GM21423 (cell line): ENCODE data around the gene LMO1.

Experiments used
- ATAC-seq: cut with Tn5 transposase; IDR thresholded peaks from one replicate; pipeline ENCODE4 v1.9.1; 2021; ENCODE audit warnings: mild to moderate bottlenecking, moderate library complexity; ENCODE audit not compliant: unreplicated experiment

The LMO1 gene

GRCh38 chr11:8229299-8230177 is 34.1 kb downstream of the LMO1 start:
- no peak for ATAC-seq

DNA sequence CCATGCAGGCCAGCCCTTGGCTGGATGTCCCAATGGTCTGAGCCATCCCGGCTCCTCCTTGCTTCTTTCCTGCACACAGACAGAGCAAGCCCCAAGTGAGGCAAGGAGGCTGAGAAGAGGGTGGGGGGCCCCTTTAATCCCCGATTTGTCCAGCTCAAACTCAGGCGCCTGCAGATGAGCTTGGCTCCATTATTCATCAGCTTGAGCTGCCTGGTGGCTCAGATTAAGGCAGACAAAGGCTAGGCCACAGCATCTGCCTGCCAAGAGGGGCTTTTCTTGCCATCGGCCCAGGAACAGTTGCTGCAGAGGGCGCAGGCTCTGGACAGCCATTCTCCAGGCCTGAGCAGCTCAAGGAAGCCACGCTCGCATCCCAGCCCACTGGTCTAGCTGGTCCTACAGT is 35.4 kb downstream of the LMO1 start:
- ATAC-seq = no peak

GRCh38 chr11:8227156-8228152 is 36.2 kb downstream of the LMO1 start:
- no peak for ATAC-seq

GRCh38 chr11:8225589-8226036 is 38.1 kb downstream of the LMO1 start:
- ATAC-seq = no peak

DNA sequence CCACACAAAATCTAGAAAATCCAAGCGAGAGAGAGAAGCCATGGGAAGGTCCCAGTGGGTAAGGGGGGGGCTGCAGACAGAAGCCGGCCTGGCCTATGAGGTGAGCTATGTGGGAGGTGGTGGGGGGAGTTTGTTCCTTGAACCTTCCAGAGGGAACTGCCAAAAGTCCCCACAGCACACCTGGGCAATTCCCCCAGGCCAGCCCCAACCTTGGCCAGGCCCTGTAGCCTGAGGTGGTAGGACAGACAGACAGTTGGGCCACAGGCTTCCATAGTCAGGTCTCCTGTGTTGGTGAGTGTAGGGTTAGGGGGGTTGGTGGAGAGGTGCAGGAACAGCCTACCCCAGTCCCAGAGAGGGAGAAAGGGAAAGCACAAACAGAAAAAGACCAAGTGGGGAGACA is 39.0 kb downstream of the LMO1 start:
- no peak for ATAC-seq

- no peak for ATAC-seq
These were observed 39.5 kb downstream of the LMO1 start for GRCh38 chr11:8224161-8224591.

GRCh38 chr11:8223513-8223900 is 40.2 kb downstream of the LMO1 start:
- no peak for ATAC-seq

DNA sequence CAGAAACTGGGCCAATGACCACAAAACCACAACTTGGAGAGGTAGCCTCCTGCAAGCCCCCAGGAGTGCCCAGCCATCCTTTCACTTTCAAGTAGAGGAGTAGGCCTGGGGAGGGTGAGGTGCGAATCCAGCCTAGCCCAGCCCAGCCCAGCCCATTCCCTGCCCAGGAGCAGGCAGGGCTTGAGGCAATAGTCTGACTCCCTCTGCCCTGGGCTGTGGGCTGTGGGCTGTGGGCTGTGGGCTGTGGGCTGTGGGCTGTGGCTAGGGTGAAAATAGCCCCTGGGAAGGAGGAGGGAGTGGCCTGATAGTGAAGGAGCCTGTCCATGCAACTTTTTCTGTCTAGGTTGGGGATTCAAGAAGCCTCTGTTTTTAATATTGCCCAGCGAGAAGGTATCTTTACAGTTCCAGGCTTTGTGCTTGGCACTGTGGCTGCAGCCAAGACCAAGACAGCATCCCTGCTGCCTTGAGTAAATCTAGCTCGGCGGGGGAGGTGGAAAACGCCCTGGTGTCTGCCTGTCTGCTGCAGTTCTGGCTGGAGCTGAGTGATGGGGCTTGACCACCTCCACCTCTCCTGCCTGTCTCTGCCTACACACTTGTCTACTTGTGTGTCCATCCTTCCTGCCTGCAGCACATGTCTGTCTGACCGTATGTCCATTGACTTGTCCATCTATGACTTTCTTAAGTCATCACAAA is 40.7 kb downstream of the LMO1 start:
- ATAC-seq = no peak

GRCh38 chr11:8221917-8222495 is 41.7 kb downstream of the LMO1 start:
- no peak for ATAC-seq

DNA sequence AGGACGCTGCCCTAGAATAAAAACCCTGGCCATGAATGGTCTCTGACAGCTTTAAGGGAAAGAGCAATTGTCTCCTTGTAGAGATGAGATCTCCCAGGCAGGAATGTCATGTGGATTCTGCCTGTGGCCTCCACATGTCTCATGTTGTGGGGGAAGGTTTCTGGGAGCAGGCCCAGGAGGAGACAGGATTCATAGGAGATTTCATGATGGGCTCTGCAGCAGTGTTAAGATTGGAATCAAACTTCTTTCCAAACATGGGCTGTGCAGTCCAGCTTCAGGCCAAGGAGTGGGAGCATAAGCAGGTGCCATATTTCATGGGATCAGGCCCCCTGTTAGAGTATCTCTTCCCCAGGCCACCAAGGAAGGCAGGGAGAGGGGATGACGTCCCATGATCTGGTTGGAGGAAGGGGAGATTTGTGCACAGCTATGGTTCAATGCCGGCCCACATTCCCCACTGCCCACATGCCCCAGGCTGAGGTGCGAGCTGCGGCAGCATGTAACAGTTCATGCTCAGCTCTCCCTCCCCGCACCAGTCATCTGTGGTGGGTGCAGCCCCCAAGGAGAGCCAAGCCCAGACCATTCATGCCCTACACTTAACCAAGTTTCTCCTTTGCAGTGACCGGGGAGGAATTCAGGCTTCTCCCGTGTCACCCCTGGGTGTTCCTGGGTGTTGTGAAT is 42.5 kb downstream of the LMO1 start:
- ATAC-seq = no peak

DNA sequence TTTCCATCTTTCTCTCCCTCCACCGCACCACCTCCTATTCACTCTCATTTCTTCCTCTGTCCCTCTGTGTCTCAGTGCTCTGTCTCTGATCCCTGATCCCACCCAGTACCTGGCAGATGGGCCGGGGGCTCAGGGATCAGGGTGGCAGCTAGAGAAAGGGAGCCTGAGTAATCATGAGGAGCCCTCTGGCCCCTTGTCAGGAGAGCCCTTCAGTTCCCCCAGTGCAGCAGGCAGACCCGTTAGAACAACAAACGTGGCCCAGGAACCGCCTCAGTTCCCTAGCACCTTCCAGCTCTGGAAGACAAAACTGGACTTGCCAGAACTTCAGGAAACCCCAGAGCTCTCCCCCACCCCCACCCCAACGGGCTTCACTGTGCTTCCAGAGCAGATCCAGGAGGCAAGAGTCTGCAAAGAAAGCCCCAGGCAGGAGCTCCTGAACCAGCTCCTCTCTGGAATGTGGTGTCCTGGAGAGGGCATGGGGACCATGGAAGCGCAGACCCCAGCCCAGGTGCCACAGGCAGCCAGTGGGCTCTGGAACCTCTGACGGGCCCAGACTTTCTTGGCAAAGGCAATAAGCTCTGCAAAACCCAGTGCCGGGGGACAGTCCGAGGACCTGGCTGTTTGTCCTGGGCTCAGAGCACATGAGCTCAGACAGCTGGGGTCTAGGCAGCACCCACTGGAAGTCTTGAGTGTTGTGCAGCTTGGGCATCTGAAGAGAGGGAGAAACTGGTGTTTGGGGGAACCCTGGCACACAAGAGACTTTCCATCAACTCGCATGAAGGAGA is 43.2 kb downstream of the LMO1 start:
- no peak for ATAC-seq

- ATAC-seq = no peak
These were observed 44.2 kb downstream of the LMO1 start for GRCh38 chr11:8219257-8220021.

DNA sequence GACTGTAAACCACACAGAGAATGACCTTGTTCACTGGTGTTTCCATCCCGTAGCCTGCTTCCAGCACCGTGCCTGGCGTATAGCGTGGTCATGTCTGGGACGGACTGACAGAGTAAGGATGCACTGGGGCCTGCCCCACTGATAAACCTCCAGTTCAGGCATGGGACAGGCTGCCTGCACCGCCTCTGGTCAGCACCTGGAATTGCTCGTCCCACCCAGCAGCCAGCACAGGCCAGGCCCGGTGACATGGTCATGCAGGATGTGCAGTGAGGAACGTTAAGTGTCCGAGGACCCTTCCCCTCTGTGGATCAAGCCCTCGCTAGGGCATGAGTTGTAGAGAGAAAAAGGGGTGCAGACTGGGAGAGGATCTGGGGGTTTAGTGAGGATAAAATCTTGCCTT is 44.8 kb downstream of the LMO1 start:
- no peak for ATAC-seq

DNA sequence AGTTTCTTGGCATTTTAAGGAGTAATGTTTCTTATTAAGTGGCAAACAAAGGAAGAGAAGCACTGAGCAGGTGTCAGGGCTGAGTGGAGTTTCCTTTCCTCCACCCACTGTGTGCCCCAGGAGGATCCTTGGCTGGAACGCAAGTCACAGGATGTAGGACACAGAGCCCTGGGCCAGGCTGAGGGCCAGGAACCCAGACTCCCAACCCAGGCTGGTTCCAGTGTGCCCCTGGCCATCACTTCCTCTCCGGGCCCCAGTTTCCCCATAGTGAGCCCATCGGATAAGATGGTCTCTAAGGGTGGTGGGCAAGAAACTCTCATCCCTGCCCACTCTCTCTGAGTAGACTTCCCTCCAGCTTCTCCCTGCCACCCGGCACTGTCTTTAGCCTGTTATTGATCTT is 45.3 kb downstream of the LMO1 start:
- no peak for ATAC-seq

- no peak for ATAC-seq
These were observed 45.8 kb downstream of the LMO1 start for GRCh38 chr11:8217926-8218325.

DNA sequence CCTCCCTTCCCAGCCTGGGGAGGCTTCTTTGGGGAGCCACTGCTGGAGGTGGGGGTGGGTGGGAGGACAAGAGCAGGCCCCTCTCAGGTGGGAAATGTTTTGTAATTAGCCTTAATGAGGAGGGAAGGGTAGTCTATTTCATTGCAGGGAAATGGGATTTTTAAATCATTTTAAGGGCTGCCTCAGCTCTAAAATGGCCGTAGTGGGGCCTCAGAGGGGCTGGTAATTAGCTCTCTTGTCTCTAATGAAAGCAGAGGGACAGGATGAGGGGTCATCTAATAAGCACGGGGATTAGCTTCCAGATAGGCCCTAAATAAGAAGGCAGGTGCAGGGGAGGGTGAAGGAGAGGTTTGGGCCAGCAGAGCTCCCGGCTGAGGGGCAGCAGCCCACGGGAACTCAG is 46.5 kb downstream of the LMO1 start:
- no peak for ATAC-seq

GRCh38 chr11:8213376-8213775 is 50.3 kb downstream of the LMO1 start:
- ATAC-seq = no peak

GRCh38 chr11:8209208-8209807 is 54.4 kb downstream of the LMO1 start:
- no peak for ATAC-seq
